Endothelial cell of umbilical vein (primary cell): ENCODE data around the gene PLXDC1. TPM values are rescaled to one million over a fixed set of nuclear protein-coding genes. Genes with fewer than 3 reads are reported as not detected.

Experiments used
- BruUV-seq: library from RNA; stranded (reverse); fragments of 400-500 nt; replicated peaks from 2 replicates; lab custom pipeline; 2021; lab: Mats Ljungman, UMichigan
- CTCF ChIA-PET: fragments of 300-600, 350-600 bp; sonication (Branson Sonifier 250); formaldehyde crosslinking; loops from one replicate; lab custom pipeline; 2021; ENCODE audit warnings: antibody characterized with exemption, inconsistent platforms; lab: Charles Lee
- POLR2A ChIA-PET: fragments of 300-600, 350-600 bp; sonication (Branson Sonifier 250); formaldehyde crosslinking; loops from one replicate; lab custom pipeline; 2021; ENCODE audit warnings: antibody characterized with exemption, inconsistent platforms; lab: Charles Lee
- DNase-seq: peaks from one replicate; pipeline ENCODE4 v3.0.0-alpha.2; 2011; ENCODE audit warnings: low read depth, low spot score
- FAIRE-seq: peaks from 2 replicates; lab custom pipeline; 2011; peaks lifted over from hg19 to GRCh38; lab: Jason Lieb, UNC
- H2AFZ ChIP-seq: 2 replicates; pipeline ENCODE4 v1.6.0; 2012; ENCODE audit warnings: low read depth, low read length, control low read depth, inconsistent platforms
- H3K27ac ChIP-seq: 2 replicates; pipeline ENCODE4 v1.5.1; 2011; ENCODE audit warnings: low read depth, mild to moderate bottlenecking, control low read depth, low read length, moderate library complexity; ENCODE audit not compliant: insufficient read depth
- H3K27me3 ChIP-seq, 2 experiments: 2 replicates each; pipeline versions ENCODE4 v1.6.0 to v1.6.1; 2011; ENCODE audit warnings: low read length in 2 of 2, mixed read lengths in 1 of 2; ENCODE audit not compliant: control insufficient read depth in 2 of 2, insufficient read depth in 2 of 2
- H3K36me3 ChIP-seq, 2 experiments: 2 replicates in 1 of 2; 3 replicates in 1 of 2; pipeline ENCODE4 v1.5.1; 2011; ENCODE audit warnings: low read length in 2 of 2, mild to moderate bottlenecking in 1 of 2, moderate library complexity in 1 of 2; ENCODE audit not compliant: control insufficient read depth in 2 of 2, insufficient read depth in 2 of 2; ENCODE audit errors: extremely low read depth in 1 of 2
- H3K4me1 ChIP-seq: 3 replicates; pipeline ENCODE4 v1.5.1; 2011; ENCODE audit warnings: mild to moderate bottlenecking, low read length; ENCODE audit not compliant: control insufficient read depth, insufficient read depth; ENCODE audit errors: extremely low read depth
- H3K4me2 ChIP-seq: 2 replicates; pipeline ENCODE4 v1.6.1; 2011; ENCODE audit warnings: low read length, control low read depth, mixed read lengths; ENCODE audit not compliant: insufficient read depth
- H3K4me3 ChIP-seq, 3 experiments: fragments of 200-600 bp in 1 of 3; sonication (generic), shearing (Covaris generic) in 1 of 3; replicated peaks in 1 of 3; 2 replicates each; pipeline ENCODE4 v1.5.1; 2011 to 2016; ENCODE audit warnings: control low read depth in 3 of 3, low read length in 3 of 3, mild to moderate bottlenecking in 2 of 3, inconsistent platforms in 1 of 3, low read depth in 1 of 3, moderate library complexity in 1 of 3; ENCODE audit not compliant: insufficient read depth in 1 of 3
- H3K79me2 ChIP-seq: 2 replicates; pipeline ENCODE4 v1.6.0; 2012; ENCODE audit warnings: low read length, inconsistent platforms; ENCODE audit not compliant: control insufficient read depth, insufficient read depth
- H3K9ac ChIP-seq: replicated peaks from 2 replicates; pipeline ENCODE3; 2011; ENCODE audit warnings: low read length, control low read depth; ENCODE audit not compliant: insufficient read depth; ENCODE audit errors: extremely low read depth
- H3K9me1 ChIP-seq: replicated peaks from 3 replicates; pipeline ENCODE4 v1.6.0; 2011; ENCODE audit warnings: mild to moderate bottlenecking, low read length; ENCODE audit not compliant: control insufficient read depth, insufficient read depth; ENCODE audit errors: extremely low read depth
- H3K9me3 ChIP-seq: replicated peaks from 2 replicates; pipeline ENCODE4 v1.5.1; 2012; ENCODE audit warnings: low read length, inconsistent platforms; ENCODE audit not compliant: control insufficient read depth, insufficient read depth
- H4K20me1 ChIP-seq: replicated peaks from 2 replicates; pipeline ENCODE3; 2011; ENCODE audit warnings: mild to moderate bottlenecking, low read length; ENCODE audit not compliant: control insufficient read depth, insufficient read depth; ENCODE audit errors: extremely low read depth
- CTCF ChIP-seq, 2 donors: IDR thresholded peaks; 1 replicate in 1 of 2; 2 replicates in 1 of 2; pipeline ENCODE4 v1.5.1; 2011; ENCODE audit warnings: low read length in 2 of 2, mild to moderate bottlenecking in 2 of 2, moderate library complexity in 2 of 2, control low read depth in 1 of 2, inconsistent platforms in 1 of 2, low read depth in 1 of 2; ENCODE audit not compliant: insufficient read depth in 1 of 2; ENCODE audit errors: extremely low read depth in 1 of 2
- EZH2 ChIP-seq: IDR thresholded peaks from 2 replicates; pipeline ENCODE4 v1.6.1; 2012; ENCODE audit warnings: borderline replicate concordance, low read depth, mild to moderate bottlenecking, moderate library complexity, low read length, inconsistent platforms; ENCODE audit not compliant: severe bottlenecking
- FOS ChIP-seq: IDR thresholded peaks from 2 replicates; pipeline ENCODE4 v1.6.1; 2011; ENCODE audit warnings: mild to moderate bottlenecking, low read length, moderate library complexity, borderline replicate concordance; ENCODE audit not compliant: insufficient read depth
- GATA2 ChIP-seq: IDR thresholded peaks from 2 replicates; pipeline ENCODE4 v1.7.0; 2011; ENCODE audit warnings: low read depth, mild to moderate bottlenecking, moderate library complexity, mixed read lengths, low read length; ENCODE audit not compliant: insufficient read length, insufficient read depth
- JUN ChIP-seq: IDR thresholded peaks from 2 replicates; pipeline ENCODE4 v1.6.1; 2011; ENCODE audit warnings: borderline replicate concordance, low read depth; ENCODE audit not compliant: insufficient read length, insufficient read depth
- MAX ChIP-seq: IDR thresholded peaks from 2 replicates; pipeline ENCODE4 v1.6.1; 2011; ENCODE audit not compliant: insufficient read depth, insufficient read length
- MYC ChIP-seq: IDR thresholded peaks from one replicate; pipeline ENCODE4 v1.6.1; 2011; ENCODE audit warnings: mild to moderate bottlenecking, low read depth, low read length
- POLR2A ChIP-seq: IDR thresholded peaks from 2 replicates; pipeline ENCODE4 v1.6.1; 2012; ENCODE audit warnings: low read depth, mild to moderate bottlenecking, control low read depth, low read length
- POLR2AphosphoS5 ChIP-seq: IDR thresholded peaks from 2 replicates; pipeline ENCODE4 v1.6.1; 2012; ENCODE audit warnings: low read depth, mild to moderate bottlenecking, control low read depth, low read length, moderate library complexity; ENCODE audit not compliant: insufficient read depth
- dilution Hi-C: fragments of 300-500 bp; cut with MboI; formaldehyde crosslinking; loops from one replicate; pipeline ENCODE4 v1.15.0; 2019; ENCODE audit warnings: low sequenced_read_pairs; ENCODE audit not compliant: extremely low pct_ligation_motif_present
- intact Hi-C: fragments of 100-400 bp; cut with micrococcal nuclease; formaldehyde crosslinking; loops from one replicate; pipeline ENCODE4 v1.10.0; 2022
- polyA plus RNA-seq, 4 experiments: library from polyadenylated mRNA; depleted of rRNA in 3 of 4; stranded (reverse) in 3 of 4; unstranded in 1 of 4; fragments of >200 nt; gene quantifications; 2 replicates each; pipeline versions ENCODE4 v1.2.1 to v1.2.3, GENCODE V29; 2011 to 2012; ENCODE audit warnings: missing spikeins in 1 of 4
- total RNA-seq: library from RNA; stranded (reverse); gene quantifications from 2 replicates; pipeline ENCODE4 v1.2.3, GENCODE V29; 2021

Gene PLXDC1
- total and polyA plus RNA-seq, 2 donors (not counting 3 experiments of a cell fraction or from before 2014, with no cell fraction given): 0.03 TPM; not detected in 1

GRCh38 chr17:39175695-39176093 lies 24.3 kb upstream of the PLXDC1 start:
- no peak overlapping the region for H2AFZ ChIP-seq
- H3K4me3 ChIP-seq: no peak overlapping the region
- H3K4me2 ChIP-seq: no peak overlapping the region
- no peak overlapping the region for H3K9ac ChIP-seq
- peaks cover 5 to 6% of the 10 kb centered on the region in 2 experiments for H3K36me3 ChIP-seq
- TF ChIP-seq POLR2A (no peak), JUN (peak; percentile 53), CTCF (IDR thresholded peaks at IDR 0.05; ENCODE audit: extremely low read depth in 1 of 2, insufficient read depth in 1 of 2, low read depth in 1 of 2, low read length in 2 of 2) (no peak), MAX (no peak), FOS (peak; percentile 37), GATA2 (no peak), POLR2AphosphoS5 (peak; percentile 27), MYC (no peak), EZH2 (no peak)
- H3K27ac ChIP-seq: no peak overlapping the region
- ChIA-PET CTCF (interaction anchor here (0.9 to 11.0 kb wide), 14 partner anchors 8 to 414 kb away, joined by 3 to 130 read pairs (median 13); partner anchors contain the start of genes ARL5C, CACNB1, PLXDC1 and RPL19), POLR2A (no interaction called here)
- no peaks in the 10 kb centered on the region for H3K27me3 ChIP-seq
- no peaks in the 10 kb centered on the region for H3K79me2 ChIP-seq
- no peaks in the 10 kb centered on the region for H4K20me1 ChIP-seq
- no peaks in the 10 kb centered on the region for H3K9me3 ChIP-seq
- peaks cover 12% of the 10 kb centered on the region for H3K4me1 ChIP-seq
- no TSS peak for BruUV-seq
- DNase-seq (no peak), FAIRE-seq (peak; percentile 79)
- intact Hi-C loops (no loop called here), dilution Hi-C loops (no loop called here)
- no peaks in the 10 kb centered on the region for H3K9me1 ChIP-seq
